GM18870 (cell line): ENCODE data around the gene GSTT2B.
"Not testable (repeated sequence)": the region's sequence is repeated elsewhere in the genome, so short reads cannot be mapped to it uniquely, and the experiment has no call there.

Experiments used
- ATAC-seq: cut with Tn5 transposase; IDR thresholded peaks from one replicate; pipeline ENCODE4 v1.9.1; 2021; ENCODE audit warnings: moderate library complexity; ENCODE audit not compliant: unreplicated experiment

Gene GSTT2B

GRCh38 chr22:23951383-23951782, 9.6 kb downstream of the GSTT2B start:
- not testable (repeated sequence) for ATAC-seq

GRCh38 chr22:23949764-23950163, 11.2 kb downstream of the GSTT2B start:
- not testable (repeated sequence) for ATAC-seq

- ATAC-seq: not testable (repeated sequence)
Observed at GRCh38 chr22:23947391-23947790, 13.6 kb downstream of the GSTT2B start.

- ATAC-seq: not testable (repeated sequence)
Observed at GRCh38 chr22:23940166-23940565, 20.8 kb downstream of the GSTT2B start.

GRCh38 chr22:23939017-23939357, 22.0 kb downstream of the GSTT2B start:
- no peak for ATAC-seq

- no peak for ATAC-seq
Observed at GRCh38 chr22:23938328-23939016, 22.5 kb downstream of the GSTT2B start.

- ATAC-seq: no peak
Observed at GRCh38 chr22:23926561-23926960, 34.4 kb downstream of the GSTT2B start.

GRCh38 chr22:23925020-23925606, 35.9 kb downstream of the GSTT2B start:
- no peak for ATAC-seq

- ATAC-seq: no peak
Observed at GRCh38 chr22:23922921-23923320, 38.1 kb downstream of the GSTT2B start.

GRCh38 chr22:23921586-23922201, 39.3 kb downstream of the GSTT2B start:
- not testable (repeated sequence) for ATAC-seq

- not testable (repeated sequence) for ATAC-seq
Observed at GRCh38 chr22:23920267-23920611, 40.8 kb downstream of the GSTT2B start.

- ATAC-seq: no peak
Observed at GRCh38 chr22:23915290-23915689, 45.7 kb downstream of the GSTT2B start.

- peak; percentile 85 for ATAC-seq
Observed at GRCh38 chr22:23913661-23914353, 47.2 kb downstream of the GSTT2B start.

GRCh38 chr22:23913306-23913660, 47.7 kb downstream of the GSTT2B start:
- no peak for ATAC-seq

GRCh38 chr22:23912293-23912903, 48.6 kb downstream of the GSTT2B start:
- ATAC-seq: no peak

GRCh38 chr22:23911318-23911980, 49.5 kb downstream of the GSTT2B start:
- ATAC-seq: no peak

- no peak for ATAC-seq
Observed at GRCh38 chr22:23910496-23911190, 50.4 kb downstream of the GSTT2B start.

GRCh38 chr22:23909296-23909898, 51.6 kb downstream of the GSTT2B start:
- ATAC-seq: no peak

- no peak for ATAC-seq
Observed at GRCh38 chr22:23908587-23909205, 52.3 kb downstream of the GSTT2B start.

GRCh38 chr22:23907423-23907822, 53.6 kb downstream of the GSTT2B start:
- ATAC-seq: not testable (repeated sequence)
